Kidney (tissue), 14 donors: ENCODE data around the gene SLAMF8. TPM values are rescaled to one million over a fixed set of nuclear protein-coding genes. Genes with fewer than 3 reads are reported as not detected.

Experiments
- DNase-seq, 5 donors: peaks; one replicate each; pipeline ENCODE4 v3.0.0-alpha.2; 2013 to 2020
- FAIRE-seq: peaks from 2 replicates; lab custom pipeline; 2012; peaks lifted over from hg19 to GRCh38; lab: Jason Lieb, UNC
- H3K27ac ChIP-seq, 2 donors: one replicate each; pipeline ENCODE4 v1.7.0; 2013; ENCODE audit warnings: low read depth in 2 of 2, low read length in 2 of 2, inconsistent platforms in 1 of 2
- H3K27me3 ChIP-seq: one replicate; pipeline ENCODE4 v1.7.1; 2013; ENCODE audit warnings: low read length, inconsistent platforms; ENCODE audit not compliant: control insufficient read depth, insufficient read depth
- H3K36me3 ChIP-seq, 3 donors: one replicate each; pipeline versions ENCODE4 v1.7.0 to v1.7.1; 2013; ENCODE audit warnings: low read length in 3 of 3, control low read depth in 1 of 3, inconsistent platforms in 1 of 3; ENCODE audit not compliant: insufficient read depth in 3 of 3, control insufficient read depth in 2 of 3
- H3K4me1 ChIP-seq, 3 donors: one replicate each; pipeline versions ENCODE4 v1.7.0 to v1.7.1; 2013; ENCODE audit warnings: low read length in 3 of 3, inconsistent platforms in 1 of 3, low read depth in 1 of 3; ENCODE audit not compliant: control insufficient read depth in 2 of 3, insufficient read depth in 2 of 3
- H3K4me3 ChIP-seq, 3 donors: one replicate each; pipeline versions ENCODE4 v1.7.0 to v1.8.1; 2013; ENCODE audit warnings: low read length in 3 of 3, control low read depth in 1 of 3, inconsistent platforms in 1 of 3
- H3K9ac ChIP-seq, 3 donors: one replicate each; pipeline versions ENCODE4 v1.7.0 to v1.7.1; 2013; ENCODE audit warnings: low read length in 3 of 3, control low read depth in 1 of 3, inconsistent platforms in 1 of 3
- H3K9me3 ChIP-seq, 3 donors: one replicate each; pipeline versions ENCODE4 v1.7.0 to v1.7.1; 2013; ENCODE audit warnings: low read length in 3 of 3, control low read depth in 1 of 3, inconsistent platforms in 1 of 3; ENCODE audit not compliant: control insufficient read depth in 2 of 3, insufficient read depth in 1 of 3
- intact Hi-C: fragments of 100-400 bp; cut with DNase I; formaldehyde crosslinking; loops from one replicate; pipeline ENCODE4 v1.11.1; 2022
- polyA plus RNA-seq: library from polyadenylated mRNA; stranded (reverse); fragments of 350-450 nt; fragmentation: Illumina TruSeq; extraction: RNeasy Lipid Tissue Mini Kit (QIAGEN cat#74804); gene quantifications from one replicate; pipeline ENCODE4 v1.2.3, GENCODE V29; 2014; ENCODE audit warnings: low read depth, low replicate concordance; ENCODE audit not compliant: insufficient read depth
- total RNA-seq: library from RNA; stranded (reverse); fragmentation: NEBNext Ultra II Directional; extraction: Animal tissue kit (Norgen Biotek cat#: 25700); gene quantifications from one replicate; pipeline ENCODE4 v1.2.1, GENCODE V29; 2021
- TF ChIP-seq, protein P1 (sequence below): IDR thresholded peaks from 3 replicates; pipeline ENCODE4 v1.5.1; 2012; ENCODE audit warnings: mild to moderate bottlenecking, moderate library complexity, borderline replicate concordance; ENCODE audit not compliant: insufficient read depth; ENCODE audit errors: extremely low read depth
- donor health status: control.
- donor health status: control.
- donor health status: control.
- donor health status: control.
- donor health status: control.
- donor health status: DM: yes; HTN: yes; CAD: no.
- donor health status: Normal renal cell carcinoma (clear cell type).

Gene SLAMF8
- total and polyA plus RNA-seq, 2 donors from 2014 or later = 1.8 to 12.0 TPM

DNA sequence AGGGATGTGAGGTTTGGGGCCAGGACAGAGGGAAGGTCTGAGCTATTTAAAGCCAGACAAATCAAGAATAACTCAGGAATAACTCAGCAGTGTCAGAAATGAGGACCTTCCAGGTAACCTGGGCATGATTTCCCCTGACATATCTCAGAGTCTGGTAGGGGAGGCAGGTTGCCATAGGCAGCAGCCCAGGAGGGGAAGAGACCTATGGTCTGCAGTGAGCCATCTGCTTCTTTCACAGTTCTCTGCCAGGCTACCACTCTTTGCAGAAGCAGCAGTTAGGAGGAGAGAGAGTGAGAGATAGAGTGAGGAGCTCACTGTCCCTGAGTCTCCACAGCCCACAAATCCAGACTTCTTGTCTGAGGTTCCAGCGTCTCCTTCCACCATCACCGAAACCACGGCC is 42.1 kb downstream of the SLAMF8 start:
- FAIRE-seq = no peak
- H3K4me1 ChIP-seq = peaks cover 0 to 9% (median 8%) of the 10 kb centered on the region in 3 donors
- no peak overlapping the region for H3K27ac ChIP-seq

DNA sequence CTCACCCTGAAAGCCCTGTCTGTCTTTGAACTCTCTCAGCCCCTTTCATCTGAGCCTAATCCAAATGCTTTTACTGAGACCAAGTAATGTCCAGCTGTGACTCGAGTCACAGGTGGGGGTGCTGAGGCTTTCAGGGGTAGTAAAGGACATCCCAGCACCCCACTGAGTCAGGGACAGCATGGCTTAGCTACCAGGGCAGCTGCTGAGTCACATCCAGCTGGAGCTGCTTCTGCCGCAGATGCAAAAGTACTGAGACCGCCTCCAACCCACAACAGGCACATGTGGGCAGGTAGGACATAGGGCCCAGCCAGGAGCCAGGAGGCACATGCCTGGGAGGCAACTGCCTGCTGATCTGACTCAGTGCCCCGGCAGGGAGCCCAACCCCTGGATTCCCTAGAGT is 42.5 kb downstream of the SLAMF8 start:
- FAIRE-seq = no peak
- Histone ChIP-seq H3K27ac (no peak overlapping the region), H3K9me3 (no peaks in the 10 kb centered on the region), H3K4me1 (peaks cover 0 to 9% (median 8%) of the 10 kb centered on the region in 3 donors), H3K27me3 (no peaks in the 10 kb centered on the region), H3K36me3 (no peaks in the 10 kb centered on the region), H3K4me3 (no peak overlapping the region), H3K9ac (no peak overlapping the region)
- TF ChIP-seq, protein P1, sequence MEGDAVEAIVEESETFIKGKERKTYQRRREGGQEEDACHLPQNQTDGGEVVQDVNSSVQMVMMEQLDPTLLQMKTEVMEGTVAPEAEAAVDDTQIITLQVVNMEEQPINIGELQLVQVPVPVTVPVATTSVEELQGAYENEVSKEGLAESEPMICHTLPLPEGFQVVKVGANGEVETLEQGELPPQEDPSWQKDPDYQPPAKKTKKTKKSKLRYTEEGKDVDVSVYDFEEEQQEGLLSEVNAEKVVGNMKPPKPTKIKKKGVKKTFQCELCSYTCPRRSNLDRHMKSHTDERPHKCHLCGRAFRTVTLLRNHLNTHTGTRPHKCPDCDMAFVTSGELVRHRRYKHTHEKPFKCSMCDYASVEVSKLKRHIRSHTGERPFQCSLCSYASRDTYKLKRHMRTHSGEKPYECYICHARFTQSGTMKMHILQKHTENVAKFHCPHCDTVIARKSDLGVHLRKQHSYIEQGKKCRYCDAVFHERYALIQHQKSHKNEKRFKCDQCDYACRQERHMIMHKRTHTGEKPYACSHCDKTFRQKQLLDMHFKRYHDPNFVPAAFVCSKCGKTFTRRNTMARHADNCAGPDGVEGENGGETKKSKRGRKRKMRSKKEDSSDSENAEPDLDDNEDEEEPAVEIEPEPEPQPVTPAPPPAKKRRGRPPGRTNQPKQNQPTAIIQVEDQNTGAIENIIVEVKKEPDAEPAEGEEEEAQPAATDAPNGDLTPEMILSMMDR = no peak
- intact Hi-C loops = no loop called here
- no peak for DNase-seq

More for the DNA sequence above, 42.1 kb downstream of the SLAMF8 start:
- no peak for DNase-seq
- Histone ChIP-seq H3K4me3 (no peak overlapping the region), H3K27me3 (no peaks in the 10 kb centered on the region), H3K9me3 (no peaks in the 10 kb centered on the region), H3K9ac (no peak overlapping the region), H3K36me3 (no peaks in the 10 kb centered on the region)
- TF ChIP-seq, protein P1 = no peak
- intact Hi-C loops = no loop called here

DNA sequence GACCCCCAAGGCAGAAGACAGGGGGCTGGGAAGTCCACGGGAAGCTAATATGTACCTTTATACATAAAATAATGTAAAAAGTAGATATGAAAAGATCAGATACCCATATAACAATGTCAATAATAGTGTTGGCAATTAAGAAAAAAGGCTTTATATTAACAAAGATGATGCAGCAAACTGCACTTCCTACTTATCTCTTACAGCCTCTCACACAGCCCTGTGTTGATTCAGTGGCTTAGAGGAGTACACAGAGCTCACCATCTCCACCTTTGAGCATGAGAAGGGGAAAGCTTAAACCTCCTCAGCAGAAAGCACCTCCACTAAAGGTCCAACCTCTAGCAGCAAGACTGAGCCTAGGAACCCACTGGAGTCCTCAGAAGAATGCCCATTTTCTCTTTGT is 42.9 kb downstream of the SLAMF8 start:
- Histone ChIP-seq H3K9ac (no peak overlapping the region), H3K27ac (no peak overlapping the region), H3K27me3 (no peaks in the 10 kb centered on the region), H3K9me3 (no peaks in the 10 kb centered on the region), H3K36me3 (no peaks in the 10 kb centered on the region), H3K4me3 (no peak overlapping the region), H3K4me1 (peaks cover 0 to 9% (median 8%) of the 10 kb centered on the region in 3 donors)
- FAIRE-seq = no peak
- TF ChIP-seq, protein P1 = no peak
- DNase-seq = no peak
- intact Hi-C loops = no loop called here

DNA sequence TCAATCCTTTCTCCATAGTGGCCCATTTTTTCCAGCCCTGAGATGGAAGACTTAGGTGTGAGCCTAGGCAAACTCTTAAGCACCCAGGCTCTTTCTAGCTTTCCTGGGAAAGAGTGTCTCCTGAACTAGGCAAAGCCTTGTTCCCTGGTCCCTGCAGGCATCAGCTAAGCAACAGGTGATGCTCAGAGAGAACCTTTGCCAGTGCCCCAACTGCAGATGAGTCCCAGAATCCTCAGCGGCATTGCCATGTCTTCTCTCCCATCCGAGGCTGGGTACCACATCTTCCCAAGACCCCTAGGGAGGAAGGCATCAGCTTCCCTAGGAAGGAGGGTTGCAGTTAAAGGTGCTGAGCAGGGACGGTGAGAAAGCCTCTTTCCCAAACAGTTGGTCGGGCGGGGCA is 44.0 kb downstream of the SLAMF8 start:
- Histone ChIP-seq H3K36me3 (no peaks in the 10 kb centered on the region), H3K9me3 (no peaks in the 10 kb centered on the region), H3K9ac (no peak overlapping the region), H3K4me1 (peaks cover 0 to 9% (median 8%) of the 10 kb centered on the region in 3 donors), H3K27me3 (no peaks in the 10 kb centered on the region), H3K27ac (no peak overlapping the region), H3K4me3 (no peak overlapping the region)
- TF ChIP-seq, protein P1 = no peak
- intact Hi-C loops = no loop called here
- DNase-seq (no peak), FAIRE-seq (no peak)
